ENCODE data around the gene TNKS1BP1. TPM values are rescaled to one million over a fixed set of nuclear protein-coding genes. Genes with fewer than 3 reads are reported as not detected.

The TNKS1BP1 gene
- total and polyA plus RNA-seq, 4 donors = 28.3 to 67.1 (median 47.0) TPM

DNA sequence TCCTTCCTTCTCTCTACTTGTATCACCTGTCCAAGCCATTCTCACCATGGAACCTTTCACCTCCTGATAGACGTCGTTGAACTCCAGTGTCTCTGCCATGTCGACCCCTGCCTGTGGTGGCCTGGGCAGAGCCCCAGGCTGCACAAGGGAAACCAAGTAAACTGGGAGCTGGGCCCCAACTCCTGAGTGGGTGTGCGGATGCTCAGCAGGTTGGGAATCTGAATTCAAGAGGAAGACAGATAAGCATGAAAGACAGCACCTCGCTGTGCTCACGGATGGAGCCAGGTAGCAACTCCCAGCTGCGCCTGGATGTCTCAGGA, 10.2 kb upstream of the TNKS1BP1 start:
- H3K9me3 ChIP-seq (ENCODE audit: control insufficient read depth in 4 of 4, low read length in 3 of 4) = no peaks in the 10 kb centered on the region
- H3K4me3 ChIP-seq (ENCODE audit: low read depth in 1 of 3, low read length in 3 of 3) = peak overlapping the region; percentile 74 to 90 (median 79)
- H3K27me3 ChIP-seq (ENCODE audit: control insufficient read depth in 4 of 4, insufficient read depth in 4 of 4, low read length in 3 of 4) = no peaks in the 10 kb centered on the region
- H3K36me3 ChIP-seq (ENCODE audit: control insufficient read depth in 4 of 4, insufficient read depth in 3 of 4, low read depth in 1 of 4, low read length in 3 of 4) = peaks cover 2 to 33% (median 26%) of the 10 kb centered on the region in 4 donors
- H3K4me1 ChIP-seq (ENCODE audit: control insufficient read depth in 4 of 4, insufficient read depth in 4 of 4, low read length in 3 of 4) = peaks cover 2 to 18% (median 13%) of the 10 kb centered on the region in 4 donors
- peak overlapping the region; percentile 65 to 78 for H3K27ac ChIP-seq (ENCODE audit: low read depth in 1 of 2, low read length in 2 of 2)
- 5% methylated on average over 7 of the region's 7 CpGs for WGBS
- TF ChIP-seq FOXA2 (IDR thresholded peaks at IDR 0.05) = no peak
- no peak for TF ChIP-seq FOXA1 (IDR thresholded peaks at IDR 0.05)
- TF ChIP-seq NR2F2 (IDR thresholded peaks at IDR 0.05) = no peak
- TF ChIP-seq TAF1 (conservative IDR thresholded peaks at IDR 0.05) = no peak
- no peak for TF ChIP-seq RXRA (IDR thresholded peaks at IDR 0.05)
- TF ChIP-seq YY1 (IDR thresholded peaks at IDR 0.05) = no peak
- TF ChIP-seq MAX (IDR thresholded peaks at IDR 0.05) = no peak
- TF ChIP-seq SP1 (IDR thresholded peaks at IDR 0.05) = no peak
- no peak for DNase-seq (ENCODE audit: low spot score)
- H3K9ac ChIP-seq (ENCODE audit: low read depth in 1 of 2, low read length in 2 of 2) = peak overlapping the region; percentile 1 to 78

DNA sequence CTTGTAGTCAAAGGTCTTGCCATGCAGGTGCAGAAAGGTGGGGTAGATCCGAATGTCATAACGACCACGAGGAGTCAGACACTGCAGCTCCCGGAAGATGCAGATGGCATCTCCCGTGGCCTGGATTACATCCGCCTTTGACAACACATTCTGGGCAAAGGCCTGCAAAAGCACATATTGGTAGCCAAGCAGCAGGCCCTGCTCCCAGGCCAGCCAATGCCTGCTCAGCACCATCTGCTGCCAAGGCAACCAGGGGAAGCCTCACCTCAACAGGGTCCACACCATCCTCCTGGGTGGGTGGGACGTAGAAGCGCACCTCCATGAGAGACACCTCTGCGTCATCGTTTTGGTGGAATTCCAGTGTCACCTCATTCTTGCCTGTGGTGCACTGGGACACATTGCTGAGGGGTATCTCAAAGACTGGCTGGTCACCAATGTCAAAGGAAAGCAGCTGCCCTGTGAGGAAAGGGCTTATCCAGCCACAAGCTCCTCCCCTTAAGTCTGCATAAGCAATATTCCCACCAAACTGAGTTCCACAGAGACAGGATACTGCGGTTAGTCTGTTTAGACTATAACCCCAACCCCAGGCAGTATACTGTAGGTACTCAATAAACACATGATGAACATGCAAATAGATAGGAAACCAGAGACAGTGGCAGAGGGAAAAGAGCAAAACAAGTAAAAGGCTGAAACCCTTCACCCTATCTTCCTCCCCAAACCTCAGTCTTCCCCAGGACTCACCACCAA, 8.1 kb upstream of the TNKS1BP1 start:
- Histone ChIP-seq H3K9ac (ENCODE audit: low read depth in 1 of 2, low read length in 2 of 2) (no peak overlapping the region), H3K27me3 (ENCODE audit: control insufficient read depth in 4 of 4, insufficient read depth in 4 of 4, low read length in 3 of 4) (no peaks in the 10 kb centered on the region), H3K36me3 (ENCODE audit: control insufficient read depth in 4 of 4, insufficient read depth in 3 of 4, low read depth in 1 of 4, low read length in 3 of 4) (peaks cover 6 to 51% (median 35%) of the 10 kb centered on the region in 4 donors), H3K27ac (ENCODE audit: low read depth in 1 of 2, low read length in 2 of 2) (no peak overlapping the region), H3K4me3 (ENCODE audit: low read depth in 1 of 3, low read length in 3 of 3) (no peak overlapping the region), H3K4me1 (ENCODE audit: control insufficient read depth in 4 of 4, insufficient read depth in 4 of 4, low read length in 3 of 4) (peaks cover 2 to 18% (median 13%) of the 10 kb centered on the region in 4 donors), H3K9me3 (ENCODE audit: control insufficient read depth in 4 of 4, low read length in 3 of 4) (no peaks in the 10 kb centered on the region)
- no peak for DNase-seq (ENCODE audit: low spot score)
- 96% methylated on average over 11 of the region's 11 CpGs for WGBS
- no peak for TF ChIP-seq NR2F2 (IDR thresholded peaks at IDR 0.05)
- no peak for TF ChIP-seq YY1 (IDR thresholded peaks at IDR 0.05)
- TF ChIP-seq CTCF (IDR thresholded peaks at IDR 0.05; ENCODE audit: low read depth, low read length, missing input control) = no peak
- no peak for TF ChIP-seq ZBTB33 (IDR thresholded peaks at IDR 0.05)
- TF ChIP-seq RAD21 (IDR thresholded peaks at IDR 0.05) = no peak
- TF ChIP-seq TAF1 (conservative IDR thresholded peaks at IDR 0.05) = no peak
- TF ChIP-seq MAX (IDR thresholded peaks at IDR 0.05) = no peak
- TF ChIP-seq JUND (IDR thresholded peaks at IDR 0.05) = no peak
- no peak for TF ChIP-seq HNF4A (conservative IDR thresholded peaks at IDR 0.05)
- TF ChIP-seq REST (IDR thresholded peaks at IDR 0.05) = no peak
- no peak for TF ChIP-seq EGR1 (IDR thresholded peaks at IDR 0.05; ENCODE audit: low read depth in 2 of 2)
- no peak for TF ChIP-seq RXRA (IDR thresholded peaks at IDR 0.05)
- TF ChIP-seq SP1 (IDR thresholded peaks at IDR 0.05) = no peak
- no peak for TF ChIP-seq FOXA2 (IDR thresholded peaks at IDR 0.05)
- no peak for TF ChIP-seq HNF4G (IDR thresholded peaks at IDR 0.05)
- TF ChIP-seq FOXA1 (IDR thresholded peaks at IDR 0.05) = no peak
- TF ChIP-seq ATF3 (IDR thresholded peaks at IDR 0.05) = no peak
- no peak for TF ChIP-seq GABPA (IDR thresholded peaks at IDR 0.05 in 1 of 2, conservative IDR thresholded peaks at IDR 0.05 in 1 of 2)

Measured in liver (tissue), 9 donors.